Sigmoid colon (tissue), 4 donors: ENCODE results near the gene CEND1.

Source experiments
- EP300 ChIP-seq, 4 donors: sonication (generic); formaldehyde crosslinking; IDR thresholded peaks; one replicate each; pipeline ENCODE4 v1.6.1; 2017; ENCODE audit warnings: antibody characterized with exemption in 4 of 4
- POLR2A ChIP-seq, 2 donors: fragments of 450-650 bp; IDR thresholded peaks; one replicate each; pipeline ENCODE4 v1.6.1; 2016; ENCODE audit warnings: antibody characterized with exemption in 2 of 2, mild to moderate bottlenecking in 2 of 2, moderate library complexity in 2 of 2
- POLR2AphosphoS5 ChIP-seq, 4 donors: sonication (generic); formaldehyde crosslinking; IDR thresholded peaks; one replicate each; pipeline ENCODE4 v1.6.1; 2017; ENCODE audit warnings: antibody characterized with exemption in 4 of 4
- TF ChIP-seq, protein P1 (sequence below), 4 experiments: fragments of 450-650 bp in 3 of 4; fragments of 200-600 bp in 1 of 4; IDR thresholded peaks; one replicate each; pipeline ENCODE4 v1.5.1; 2016 to 2019; ENCODE audit warnings: antibody characterized with exemption in 4 of 4, mild to moderate bottlenecking in 3 of 4, moderate library complexity in 2 of 4

DNA sequence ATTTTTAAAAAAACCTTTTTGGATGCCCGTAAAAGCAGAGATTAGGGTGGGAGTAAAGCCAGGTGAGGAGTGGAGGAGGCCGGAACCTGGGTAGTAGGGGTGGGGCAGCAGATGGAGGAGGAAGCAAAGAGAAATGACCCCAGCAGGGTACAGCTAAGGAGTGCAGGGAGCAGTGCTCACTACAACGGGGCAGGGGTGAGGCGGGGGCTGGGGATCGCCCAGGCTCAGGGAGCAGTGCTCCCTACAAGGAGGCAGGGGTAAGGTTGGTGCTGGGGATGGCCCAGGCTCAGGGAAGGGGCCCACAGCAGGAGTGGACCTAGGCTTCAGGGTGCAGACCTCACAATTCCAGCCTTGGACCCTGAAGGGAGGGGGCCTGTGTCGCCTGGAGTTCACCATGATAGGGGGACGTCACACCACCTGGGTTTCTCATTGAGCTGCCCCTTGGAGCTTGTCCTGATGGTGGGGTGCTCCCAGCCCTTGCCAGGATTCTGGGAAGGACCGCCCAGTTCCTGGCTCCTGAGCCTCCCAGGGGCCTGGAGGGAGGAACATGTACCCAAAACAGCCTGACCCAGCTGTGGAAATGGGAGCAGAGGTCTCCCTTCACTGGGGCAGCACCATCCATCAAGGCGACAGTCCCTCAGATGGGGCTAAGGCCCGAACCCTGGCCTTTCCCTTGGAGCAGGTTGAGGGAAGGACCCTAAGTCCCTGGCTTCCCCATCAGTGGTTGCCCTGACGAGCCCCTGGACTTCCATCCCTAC is 26.0 kb upstream of the CEND1 start:
- TF ChIP-seq POLR2A (IDR thresholded peaks at IDR 0.05) (no peak), POLR2AphosphoS5 (IDR thresholded peaks at IDR 0.05) (no peak), EP300 (IDR thresholded peaks at IDR 0.05) (no peak)
- TF ChIP-seq, protein P1, sequence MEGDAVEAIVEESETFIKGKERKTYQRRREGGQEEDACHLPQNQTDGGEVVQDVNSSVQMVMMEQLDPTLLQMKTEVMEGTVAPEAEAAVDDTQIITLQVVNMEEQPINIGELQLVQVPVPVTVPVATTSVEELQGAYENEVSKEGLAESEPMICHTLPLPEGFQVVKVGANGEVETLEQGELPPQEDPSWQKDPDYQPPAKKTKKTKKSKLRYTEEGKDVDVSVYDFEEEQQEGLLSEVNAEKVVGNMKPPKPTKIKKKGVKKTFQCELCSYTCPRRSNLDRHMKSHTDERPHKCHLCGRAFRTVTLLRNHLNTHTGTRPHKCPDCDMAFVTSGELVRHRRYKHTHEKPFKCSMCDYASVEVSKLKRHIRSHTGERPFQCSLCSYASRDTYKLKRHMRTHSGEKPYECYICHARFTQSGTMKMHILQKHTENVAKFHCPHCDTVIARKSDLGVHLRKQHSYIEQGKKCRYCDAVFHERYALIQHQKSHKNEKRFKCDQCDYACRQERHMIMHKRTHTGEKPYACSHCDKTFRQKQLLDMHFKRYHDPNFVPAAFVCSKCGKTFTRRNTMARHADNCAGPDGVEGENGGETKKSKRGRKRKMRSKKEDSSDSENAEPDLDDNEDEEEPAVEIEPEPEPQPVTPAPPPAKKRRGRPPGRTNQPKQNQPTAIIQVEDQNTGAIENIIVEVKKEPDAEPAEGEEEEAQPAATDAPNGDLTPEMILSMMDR (IDR thresholded peaks at IDR 0.05) = no peak
